ENCODE measurements around the gene RALGAPA1. TPM values are rescaled to one million over a fixed set of nuclear protein-coding genes. Genes with fewer than 3 reads are reported as not detected.

RALGAPA1 gene
- total and polyA plus RNA-seq, 2 donors (not counting 1 experiment from before 2014, with no cell fraction given) = 17.3 to 94.0 TPM

DNA sequence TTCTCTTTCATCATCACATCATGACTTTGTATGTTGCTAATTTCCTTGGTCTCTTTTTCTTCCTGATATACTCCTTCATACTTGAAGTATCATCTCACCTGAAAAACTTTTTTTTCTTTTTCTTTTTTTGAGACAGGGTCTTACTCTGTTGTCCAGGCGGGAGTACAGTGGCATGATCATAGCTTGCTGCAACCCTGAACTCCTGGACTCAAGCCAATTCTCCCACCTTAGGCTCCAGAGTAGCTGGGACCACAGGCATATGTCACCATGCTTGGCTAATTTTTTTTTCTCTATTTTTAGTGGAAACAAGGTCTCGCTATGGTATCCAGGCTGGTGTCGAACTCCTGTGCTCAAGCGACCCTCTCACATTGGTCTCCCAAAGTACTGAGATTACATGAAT is 107.6 kb downstream of the RALGAPA1 start:
- Mint-ChIP-seq H3K4me1 (no peaks in the 10 kb centered on the region), H3K9me3 (ENCODE audit: insufficient read depth) (no peaks in the 10 kb centered on the region), H3K4me3 (no peak overlapping the region), H3K27me3 (no peaks in the 10 kb centered on the region), H3K27ac (no peak overlapping the region)
- ChIA-PET CTCF (no interaction called here), POLR2A (no interaction called here)
- Histone ChIP-seq H2AFZ (ENCODE audit: insufficient read depth, low read depth, low read length, poor library complexity, severe bottlenecking) (no peak overlapping the region), H4K20me1 (ENCODE audit: control insufficient read depth, insufficient read depth, low read length, poor library complexity, severe bottlenecking) (no peaks in the 10 kb centered on the region), H3K9ac (ENCODE audit: low read length) (no peak overlapping the region), H3K4me2 (replicated peaks; ENCODE audit: low read depth, low read length, poor library complexity, severe bottlenecking) (no peak overlapping the region), H3K27me3 (replicated peaks in 1 of 4; ENCODE audit: control extremely low read depth in 1 of 4, control insufficient read depth in 3 of 4, insufficient read depth in 4 of 4, low read length in 3 of 4) (no peaks in the 10 kb centered on the region), H3K79me2 (ENCODE audit: control insufficient read depth, insufficient read depth, low read length) (no peaks in the 10 kb centered on the region), H3K4me1 (ENCODE audit: control insufficient read depth in 2 of 2, insufficient read depth in 2 of 2, low read length in 2 of 2) (no peaks in the 10 kb centered on the region), H3K27ac (ENCODE audit: low read length in 2 of 2) (no peak overlapping the region), H3K36me3 (replicated peaks in 1 of 2; ENCODE audit: control extremely low read depth in 1 of 2, control insufficient read depth in 1 of 2, extremely low read depth in 1 of 2, insufficient read depth in 2 of 2, low read length in 1 of 2) (peaks cover 2 to 3% of the 10 kb centered on the region in 2 experiments), H3K9me3 (ENCODE audit: control extremely low read depth in 1 of 3, control insufficient read depth in 2 of 3, insufficient read depth in 1 of 3, low read length in 2 of 3) (no peaks in the 10 kb centered on the region), H3K4me3 (ENCODE audit: control extremely low read depth in 1 of 5, extremely low read depth in 1 of 5, insufficient read depth in 1 of 5, low read depth in 2 of 5, low read length in 4 of 5) (no peak overlapping the region)
- no peak for DNase-seq
- intact Hi-C loops (cut with micrococcal nuclease) = no loop called here
- no peak for TF ChIP-seq EZH2 (IDR thresholded peaks at IDR 0.05; ENCODE audit: borderline replicate concordance, insufficient read depth, low read depth, low read length, poor library complexity, severe bottlenecking)
- TF ChIP-seq, protein P1, sequence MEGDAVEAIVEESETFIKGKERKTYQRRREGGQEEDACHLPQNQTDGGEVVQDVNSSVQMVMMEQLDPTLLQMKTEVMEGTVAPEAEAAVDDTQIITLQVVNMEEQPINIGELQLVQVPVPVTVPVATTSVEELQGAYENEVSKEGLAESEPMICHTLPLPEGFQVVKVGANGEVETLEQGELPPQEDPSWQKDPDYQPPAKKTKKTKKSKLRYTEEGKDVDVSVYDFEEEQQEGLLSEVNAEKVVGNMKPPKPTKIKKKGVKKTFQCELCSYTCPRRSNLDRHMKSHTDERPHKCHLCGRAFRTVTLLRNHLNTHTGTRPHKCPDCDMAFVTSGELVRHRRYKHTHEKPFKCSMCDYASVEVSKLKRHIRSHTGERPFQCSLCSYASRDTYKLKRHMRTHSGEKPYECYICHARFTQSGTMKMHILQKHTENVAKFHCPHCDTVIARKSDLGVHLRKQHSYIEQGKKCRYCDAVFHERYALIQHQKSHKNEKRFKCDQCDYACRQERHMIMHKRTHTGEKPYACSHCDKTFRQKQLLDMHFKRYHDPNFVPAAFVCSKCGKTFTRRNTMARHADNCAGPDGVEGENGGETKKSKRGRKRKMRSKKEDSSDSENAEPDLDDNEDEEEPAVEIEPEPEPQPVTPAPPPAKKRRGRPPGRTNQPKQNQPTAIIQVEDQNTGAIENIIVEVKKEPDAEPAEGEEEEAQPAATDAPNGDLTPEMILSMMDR (IDR thresholded peaks at IDR 0.05) = no peak
- ATAC-seq (ENCODE audit: low read depth) = no peak
- 100% methylated on average over 4 of the region's 4 CpGs for WGBS (ENCODE audit: insufficient coverage)

- H3K9ac ChIP-seq (ENCODE audit: low read length) = no peak overlapping the region
- H3K4me1 ChIP-seq (ENCODE audit: control insufficient read depth in 2 of 2, insufficient read depth in 2 of 2, low read length in 2 of 2) = no peaks in the 10 kb centered on the region
- no peak overlapping the region for H2AFZ ChIP-seq (ENCODE audit: insufficient read depth, low read depth, low read length, poor library complexity, severe bottlenecking)
- no peaks in the 10 kb centered on the region for H3K27me3 ChIP-seq (replicated peaks in 1 of 4; ENCODE audit: control extremely low read depth in 1 of 4, control insufficient read depth in 3 of 4, insufficient read depth in 4 of 4, low read length in 3 of 4)
- Mint-ChIP-seq H3K9me3 (ENCODE audit: insufficient read depth) (no peaks in the 10 kb centered on the region), H3K4me1 (no peaks in the 10 kb centered on the region), H3K4me3 (no peak overlapping the region), H3K27me3 (no peaks in the 10 kb centered on the region), H3K27ac (no peak overlapping the region)
- no peaks in the 10 kb centered on the region for H3K79me2 ChIP-seq (ENCODE audit: control insufficient read depth, insufficient read depth, low read length)
- no peak overlapping the region for H3K4me2 ChIP-seq (replicated peaks; ENCODE audit: low read depth, low read length, poor library complexity, severe bottlenecking)
- ChIA-PET POLR2A (no interaction called here), CTCF (no interaction called here)
- WGBS (ENCODE audit: insufficient coverage) = no CpG with 5 or more reads among the region's 5 CpGs
- ATAC-seq (ENCODE audit: low read depth) = no peak
- H3K36me3 ChIP-seq (replicated peaks in 1 of 2; ENCODE audit: control extremely low read depth in 1 of 2, control insufficient read depth in 1 of 2, extremely low read depth in 1 of 2, insufficient read depth in 2 of 2, low read length in 1 of 2) = peaks cover 0 to under 1% of the 10 kb centered on the region in 2 experiments
- no peaks in the 10 kb centered on the region for H4K20me1 ChIP-seq (ENCODE audit: control insufficient read depth, insufficient read depth, low read length, poor library complexity, severe bottlenecking)
- H3K9me3 ChIP-seq (ENCODE audit: control extremely low read depth in 1 of 3, control insufficient read depth in 2 of 3, insufficient read depth in 1 of 3, low read length in 2 of 3) = no peaks in the 10 kb centered on the region
- TF ChIP-seq EZH2 (IDR thresholded peaks at IDR 0.05; ENCODE audit: borderline replicate concordance, insufficient read depth, low read depth, low read length, poor library complexity, severe bottlenecking) = no peak
- TF ChIP-seq, protein P1 (IDR thresholded peaks at IDR 0.05) = no peak
- intact Hi-C loops (cut with micrococcal nuclease) = no loop called here
- H3K27ac ChIP-seq (ENCODE audit: low read length in 2 of 2) = no peak overlapping the region
- H3K4me3 ChIP-seq (ENCODE audit: control extremely low read depth in 1 of 5, extremely low read depth in 1 of 5, insufficient read depth in 1 of 5, low read depth in 2 of 5, low read length in 4 of 5) = no peak overlapping the region
- DNase-seq = no peak
These were observed 109.2 kb downstream of the RALGAPA1 start for GRCh38 chr14:35699791-35700444.
